GM20431 (cell line): Measurements from ENCODE around the gene IGDCC3.

Source experiments
- in situ Hi-C: fragments of 300-500 bp; cut with MseI, MboI; formaldehyde crosslinking; loops from one replicate; pipeline ENCODE4 v1.15.0; 2020; ENCODE audit warnings: low sequenced_read_pairs; ENCODE audit not compliant: unreplicated experiment

Gene IGDCC3

GRCh38 chr15:65391732-65392131 lies 13.9 kb upstream of the IGDCC3 start:
- in situ Hi-C loops, result no loop called here

GRCh38 chr15:65390447-65390846 lies 12.6 kb upstream of the IGDCC3 start:
- in situ Hi-C loops, result no loop called here

GRCh38 chr15:65389226-65389625 lies 11.4 kb upstream of the IGDCC3 start:
- in situ Hi-C loops, result no loop called here

- in situ Hi-C loops, result no loop called here
These were observed 10.7 kb upstream of the IGDCC3 start for GRCh38 chr15:65388306-65389080.

- in situ Hi-C loops, result no loop called here
These were observed 9.1 kb upstream of the IGDCC3 start for GRCh38 chr15:65386886-65387285.

- in situ Hi-C loops, result no loop called here
These were observed 8.6 kb upstream of the IGDCC3 start for GRCh38 chr15:65386376-65386775.

GRCh38 chr15:65385870-65386258 lies 8.1 kb upstream of the IGDCC3 start:
- in situ Hi-C loops, result no loop called here

GRCh38 chr15:65384895-65385869 lies 7.4 kb upstream of the IGDCC3 start:
- in situ Hi-C loops, result loop anchor here (5.0 kb wide), 1 partner anchor 68 kb away; no protein-coding TSS in a partner anchor

GRCh38 chr15:65384505-65384894 lies 6.7 kb upstream of the IGDCC3 start:
- in situ Hi-C loops, result loop anchor here (5.0 kb wide), 1 partner anchor 67 kb away; no protein-coding TSS in a partner anchor

GRCh38 chr15:65383991-65384390 lies 6.2 kb upstream of the IGDCC3 start:
- in situ Hi-C loops, result loop anchor here (5.0 kb wide), 1 partner anchor 67 kb away; no protein-coding TSS in a partner anchor

GRCh38 chr15:65383456-65383855 lies 5.7 kb upstream of the IGDCC3 start:
- in situ Hi-C loops, result loop anchor here (5.0 kb wide), 1 partner anchor 66 kb away; no protein-coding TSS in a partner anchor

GRCh38 chr15:65382921-65383320 lies 5.1 kb upstream of the IGDCC3 start:
- in situ Hi-C loops, result loop anchor here (5.0 kb wide), 1 partner anchor 66 kb away; no protein-coding TSS in a partner anchor

- in situ Hi-C loops, result loop anchor here (5.0 kb wide), 1 partner anchor 65 kb away; no protein-coding TSS in a partner anchor
These were observed 4.3 kb upstream of the IGDCC3 start for GRCh38 chr15:65382146-65382491.

GRCh38 chr15:65381445-65382145 lies 3.8 kb upstream of the IGDCC3 start:
- in situ Hi-C loops, result loop anchor here (5.0 kb wide), 1 partner anchor 64 kb away; no protein-coding TSS in a partner anchor

GRCh38 chr15:65379986-65380385 lies 2.2 kb upstream of the IGDCC3 start:
- in situ Hi-C loops, result loop anchor here (5.0 kb wide), 1 partner anchor 63 kb away; no protein-coding TSS in a partner anchor

GRCh38 chr15:65377105-65377975 lies 462 bp downstream of the IGDCC3 start:
- in situ Hi-C loops, result no loop called here

- in situ Hi-C loops, result no loop called here
These were observed 1.1 kb downstream of the IGDCC3 start for GRCh38 chr15:65376767-65377104.

- in situ Hi-C loops, result no loop called here
These were observed 1.8 kb downstream of the IGDCC3 start for GRCh38 chr15:65375871-65376607.
